ENCODE data around the gene ALK.
"Not testable (repeated sequence)": the region's sequence is repeated elsewhere in the genome, so short reads cannot be mapped to it uniquely, and the experiment has no call there.

The ALK gene

DNA sequence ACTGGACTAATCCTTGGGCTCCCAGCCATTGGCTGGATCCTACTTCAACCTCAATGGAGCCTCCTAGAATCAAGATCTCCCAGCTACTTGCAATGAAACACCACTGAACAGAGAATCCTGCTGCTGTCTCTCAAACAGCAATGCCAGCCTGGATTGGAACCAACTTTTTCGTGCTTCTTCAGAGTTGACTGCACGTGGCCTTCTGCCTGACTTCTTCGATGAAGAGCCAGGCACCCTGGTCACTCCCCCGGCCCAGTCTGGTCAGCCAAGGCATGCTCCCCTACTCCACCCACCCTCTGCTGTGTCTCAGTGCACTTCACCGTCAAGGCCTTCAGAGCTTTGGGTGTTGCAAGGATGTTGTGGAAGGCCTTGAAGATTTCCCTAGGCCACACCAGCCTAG, 657.5 kb downstream of the ALK start:
- no peak for DNase-seq (ENCODE audit: extremely low read depth in 1 of 2, low read depth in 1 of 2)

DNA sequence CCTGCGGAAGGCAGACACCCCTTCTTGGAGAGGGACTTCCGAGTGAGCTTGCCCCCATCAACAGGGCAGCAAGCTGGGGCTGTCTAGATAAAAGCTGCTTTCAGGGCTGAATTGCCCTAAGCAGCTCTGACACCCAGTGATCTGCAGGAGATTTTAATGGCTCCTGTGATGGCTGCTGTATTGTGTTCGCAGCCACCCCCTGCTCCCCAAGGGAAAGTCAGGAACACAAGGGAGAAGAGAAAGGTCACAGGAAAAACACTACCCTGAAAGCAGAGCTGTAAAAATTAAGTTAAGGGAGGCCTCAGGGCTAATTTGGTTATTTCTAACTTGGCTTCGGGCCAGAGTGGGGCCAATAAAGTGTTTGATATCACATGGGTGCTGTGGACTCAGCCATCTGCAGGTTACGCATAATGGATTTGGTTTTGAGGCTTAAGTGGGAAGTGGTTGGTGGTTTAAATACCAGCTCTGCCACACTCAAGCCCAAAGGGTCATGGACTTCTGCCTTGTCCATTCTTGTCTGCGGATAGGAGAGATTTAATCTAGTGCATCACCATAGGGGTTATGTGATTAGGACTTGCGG, 658.6 kb downstream of the ALK start:
- no peak for DNase-seq (ENCODE audit: extremely low read depth in 1 of 2, low read depth in 1 of 2)

DNA sequence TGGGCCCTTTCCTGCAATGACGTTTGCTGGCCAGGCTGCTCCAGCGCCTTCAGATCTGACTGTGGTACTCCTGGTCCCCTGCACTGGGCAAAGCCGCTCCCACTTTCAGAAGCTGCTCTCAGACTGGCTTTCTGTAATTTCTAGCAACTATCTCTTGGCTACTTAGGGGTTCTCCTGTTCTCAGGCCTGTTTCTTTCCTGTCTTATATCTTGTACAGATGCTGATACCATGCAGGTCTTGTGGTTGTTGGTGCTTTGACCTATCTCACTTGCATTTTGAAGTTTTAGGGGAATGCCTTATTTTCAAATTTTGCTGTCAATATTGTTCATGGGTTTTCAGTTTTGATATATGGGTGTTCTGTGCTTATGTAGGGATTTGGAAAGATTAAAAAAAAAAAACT, 660.4 kb downstream of the ALK start:
- no peak for DNase-seq (ENCODE audit: extremely low read depth in 1 of 2, low read depth in 1 of 2)

DNA sequence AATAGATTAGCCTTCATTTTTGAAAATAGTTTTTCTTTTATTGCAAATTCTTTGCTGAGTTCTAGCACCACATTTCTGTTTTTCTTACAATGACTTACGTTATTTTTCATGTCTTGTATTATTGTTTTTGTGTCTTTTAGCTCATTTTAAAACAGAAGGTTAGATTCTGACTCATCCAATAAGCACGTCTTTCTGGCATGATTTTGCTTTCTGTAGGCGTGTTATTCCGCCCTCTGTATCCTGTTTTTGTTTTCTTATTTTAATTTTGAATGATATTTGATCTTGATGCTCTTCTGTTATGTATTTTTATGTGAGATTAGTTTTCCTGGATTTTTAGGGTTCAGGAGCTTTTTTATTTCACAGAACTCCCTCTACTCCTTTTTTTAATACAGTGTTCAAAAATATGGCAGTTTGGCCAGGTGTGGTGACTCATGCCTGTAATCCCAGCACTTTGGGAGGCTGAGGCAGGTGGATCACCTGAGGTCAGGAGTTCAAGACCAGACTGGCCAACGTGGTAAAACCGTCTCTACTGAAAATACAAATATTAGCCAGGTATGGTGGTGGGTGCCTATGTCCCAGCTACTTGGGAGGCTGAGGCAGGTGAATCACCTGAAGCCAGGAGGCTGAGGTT, 661.1 kb downstream of the ALK start:
- no peak for DNase-seq (ENCODE audit: extremely low read depth in 1 of 2, low read depth in 1 of 2)

DNA sequence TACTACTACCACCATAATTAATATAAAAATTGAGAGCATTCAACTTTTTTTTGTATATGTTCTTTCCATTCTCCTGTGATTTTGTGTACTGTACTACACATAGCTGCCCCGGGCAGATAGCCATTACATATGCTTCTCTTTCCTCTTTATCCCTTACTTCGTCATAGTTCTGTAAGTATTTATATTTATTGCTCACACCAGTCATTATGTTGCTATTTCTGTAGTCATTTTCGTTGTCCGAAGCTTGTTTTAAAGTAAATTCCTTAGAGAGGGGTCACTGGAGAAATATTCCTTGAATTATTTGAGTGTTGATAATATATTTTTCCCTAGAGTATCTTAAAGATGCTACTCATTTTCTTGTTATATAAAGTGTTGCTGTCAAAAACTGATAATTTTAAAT, 662.2 kb downstream of the ALK start:
- no peak for DNase-seq (ENCODE audit: extremely low read depth in 1 of 2, low read depth in 1 of 2)

DNA sequence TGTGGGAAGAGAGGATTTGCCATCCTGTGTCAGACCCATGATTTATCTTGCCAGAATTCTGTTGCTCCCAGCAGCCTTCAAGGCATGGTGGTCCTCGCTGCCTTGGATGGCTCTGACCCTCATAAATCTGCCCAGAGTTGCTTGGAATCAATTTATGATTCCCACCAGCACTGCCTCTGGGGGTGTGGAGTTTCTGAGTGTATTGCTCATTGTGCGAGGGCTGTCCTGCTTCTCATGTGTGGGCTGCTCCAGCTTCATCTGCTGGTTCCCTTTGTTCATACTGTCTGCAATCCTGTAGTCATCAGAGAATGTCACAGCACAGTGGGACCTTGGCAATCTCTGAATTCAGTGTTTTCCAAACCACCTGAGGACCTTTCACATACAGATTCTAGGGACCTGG, 666.4 kb downstream of the ALK start:
- no peak for DNase-seq (ENCODE audit: extremely low read depth in 1 of 2, low read depth in 1 of 2)

DNA sequence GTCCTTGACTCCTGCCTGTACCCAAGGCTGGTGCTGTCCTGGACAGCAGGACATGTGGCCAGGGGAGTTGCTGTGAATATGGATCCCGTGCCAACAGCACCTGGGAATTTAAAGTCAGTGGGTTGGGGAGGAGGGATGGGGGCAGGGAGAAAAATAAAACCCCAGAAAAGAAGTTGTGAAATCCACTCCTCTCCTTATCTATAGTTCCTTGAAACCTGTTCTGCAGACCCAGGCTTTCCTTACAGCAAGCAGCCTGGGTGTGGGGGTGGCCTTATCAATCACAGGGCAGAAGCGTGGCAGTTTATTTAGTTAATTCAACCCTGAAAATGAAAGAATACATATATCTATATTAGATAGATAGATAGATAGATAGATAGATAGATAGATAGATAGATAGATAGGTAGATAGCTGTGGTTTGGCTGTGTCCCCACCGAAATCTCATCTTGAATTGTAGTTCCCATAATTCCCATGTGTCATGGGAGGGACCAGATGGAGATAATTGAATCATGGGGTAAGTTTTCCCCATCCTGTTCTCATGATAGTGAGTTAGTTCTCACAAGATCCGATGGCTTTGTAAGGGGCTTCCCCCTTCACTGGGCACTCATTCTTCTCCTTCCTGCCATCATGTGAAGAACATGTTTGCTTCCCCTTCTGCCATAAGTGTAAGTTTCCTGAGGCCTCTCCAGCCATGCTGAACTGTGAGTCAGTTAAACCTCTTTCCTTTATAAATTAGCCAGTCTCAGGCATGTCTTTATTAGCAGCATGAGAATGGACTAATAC, 667.7 kb downstream of the ALK start:
- DNase-seq (ENCODE audit: extremely low read depth in 1 of 2, low read depth in 1 of 2): not testable (repeated sequence)

DNA sequence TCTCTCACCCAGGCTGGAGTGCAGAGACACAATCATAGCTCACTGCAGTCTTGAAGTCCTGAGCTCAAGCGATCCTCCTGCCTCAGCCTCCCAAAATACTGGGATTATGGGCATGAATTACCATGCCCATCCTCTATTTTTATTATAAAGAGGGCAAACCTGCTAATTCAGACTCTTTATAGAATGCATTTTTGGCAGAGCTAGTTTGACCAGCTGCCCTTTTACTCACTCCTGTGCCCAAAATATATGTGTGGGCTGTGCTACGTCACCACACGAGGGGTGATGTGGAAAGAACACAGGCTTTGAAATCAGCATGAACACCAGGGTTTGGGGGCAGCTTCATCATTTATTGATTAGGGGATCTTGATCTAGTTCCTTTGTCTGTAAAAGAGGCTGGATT, 668.4 kb downstream of the ALK start:
- DNase-seq (ENCODE audit: extremely low read depth in 1 of 2, low read depth in 1 of 2): no peak

DNA sequence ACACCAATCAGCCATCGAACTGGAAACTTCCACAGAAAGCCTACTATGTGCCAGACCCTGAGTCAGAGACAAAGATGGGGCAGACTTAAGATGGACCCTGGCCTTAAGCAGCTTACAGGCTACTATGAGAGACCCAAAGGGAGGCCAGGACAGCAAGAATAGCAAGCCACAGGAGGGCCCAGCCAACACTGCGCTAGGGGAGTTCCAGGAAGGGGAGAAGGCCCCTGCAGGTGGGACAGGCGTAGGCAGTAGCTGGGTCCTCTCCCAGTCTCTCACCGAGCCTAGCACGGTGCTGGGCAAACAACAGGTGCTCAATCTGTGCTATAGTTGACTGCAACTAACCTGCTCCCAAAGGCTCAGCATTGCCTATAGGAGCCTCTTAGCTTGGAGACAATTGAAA, 670.0 kb downstream of the ALK start:
- no peak for DNase-seq (ENCODE audit: extremely low read depth in 1 of 2, low read depth in 1 of 2)

DNA sequence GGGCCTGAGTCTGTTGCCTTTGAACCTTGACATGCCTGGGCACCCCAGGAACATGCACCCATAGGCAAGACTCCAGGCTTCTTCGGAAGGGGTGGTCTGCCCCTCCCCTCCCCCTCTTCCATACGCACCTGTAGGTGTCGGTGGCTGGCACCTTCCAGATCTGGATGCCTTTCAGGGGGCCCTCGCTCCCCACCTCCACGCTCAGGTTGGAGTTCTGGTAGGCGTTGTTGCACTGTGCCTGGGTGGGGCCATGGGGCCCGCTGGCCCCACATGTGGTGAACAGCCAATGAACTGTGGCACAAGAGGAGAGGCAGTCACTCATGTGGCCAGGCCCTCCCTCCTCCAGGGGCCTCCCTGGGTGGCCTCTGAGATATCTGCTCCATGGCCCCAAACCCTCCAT, 670.4 kb downstream of the ALK start:
- no peak for DNase-seq (ENCODE audit: extremely low read depth in 1 of 2, low read depth in 1 of 2)

DNA sequence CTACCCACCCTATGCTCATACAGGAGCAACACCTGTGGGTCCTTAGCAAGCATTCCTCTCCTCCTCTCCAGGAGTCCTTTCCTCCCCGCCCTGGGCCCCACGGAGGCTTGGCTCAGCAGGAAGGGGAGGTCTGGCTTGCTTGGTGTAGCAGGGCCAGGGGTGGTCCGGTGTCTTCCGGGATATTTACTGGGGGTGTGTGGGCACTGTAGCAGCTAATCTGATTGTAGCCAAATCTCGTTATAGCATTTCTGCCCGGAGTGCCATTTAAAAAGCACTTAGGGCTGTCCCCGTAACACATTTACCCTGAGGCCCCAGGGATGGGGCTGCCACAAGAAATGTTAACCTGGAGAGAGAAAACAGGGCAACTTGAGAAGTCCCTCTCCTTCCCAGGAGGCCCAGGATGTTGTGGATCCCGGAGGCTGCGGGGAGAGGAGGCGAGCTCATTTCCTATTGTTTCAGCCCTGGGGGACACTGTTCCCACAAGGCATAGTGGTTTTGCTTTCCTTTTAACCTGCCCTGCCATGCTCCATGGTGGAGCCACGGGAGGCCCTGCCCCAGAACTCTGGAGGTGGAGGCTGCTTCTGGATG, 671.6 kb downstream of the ALK start:
- no peak for DNase-seq (ENCODE audit: extremely low read depth in 1 of 2, low read depth in 1 of 2)

DNA sequence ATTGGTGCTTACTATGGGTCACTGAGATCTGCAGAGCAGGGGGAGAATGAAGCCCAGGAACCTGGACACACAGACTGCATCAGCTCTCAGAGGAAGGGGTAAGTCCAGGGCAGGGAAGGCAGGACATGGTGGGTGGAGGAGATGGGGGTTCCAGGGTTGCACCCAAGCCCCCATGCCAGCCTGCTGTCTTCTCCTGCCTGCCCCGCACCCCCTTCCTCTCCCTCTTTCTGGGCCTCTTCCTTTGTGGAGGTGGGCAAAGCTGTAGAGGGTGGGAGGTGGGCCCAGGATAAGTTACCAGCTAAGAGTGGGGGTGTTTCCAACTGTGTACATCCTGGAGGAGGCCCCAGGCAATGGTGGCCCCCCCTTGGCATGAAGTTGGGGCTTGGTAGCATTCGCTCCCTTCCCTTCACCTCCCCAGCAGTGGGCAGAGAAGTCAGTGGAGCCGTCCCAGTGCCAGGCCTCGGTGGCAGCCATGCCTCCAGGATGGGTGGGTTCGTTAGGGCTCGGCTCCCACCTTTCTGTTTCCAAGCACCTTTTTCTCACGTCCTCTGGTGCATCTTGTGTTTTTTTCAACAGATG, 674.0 kb downstream of the ALK start:
- no peak for DNase-seq (ENCODE audit: extremely low read depth in 1 of 2, low read depth in 1 of 2)

DNA sequence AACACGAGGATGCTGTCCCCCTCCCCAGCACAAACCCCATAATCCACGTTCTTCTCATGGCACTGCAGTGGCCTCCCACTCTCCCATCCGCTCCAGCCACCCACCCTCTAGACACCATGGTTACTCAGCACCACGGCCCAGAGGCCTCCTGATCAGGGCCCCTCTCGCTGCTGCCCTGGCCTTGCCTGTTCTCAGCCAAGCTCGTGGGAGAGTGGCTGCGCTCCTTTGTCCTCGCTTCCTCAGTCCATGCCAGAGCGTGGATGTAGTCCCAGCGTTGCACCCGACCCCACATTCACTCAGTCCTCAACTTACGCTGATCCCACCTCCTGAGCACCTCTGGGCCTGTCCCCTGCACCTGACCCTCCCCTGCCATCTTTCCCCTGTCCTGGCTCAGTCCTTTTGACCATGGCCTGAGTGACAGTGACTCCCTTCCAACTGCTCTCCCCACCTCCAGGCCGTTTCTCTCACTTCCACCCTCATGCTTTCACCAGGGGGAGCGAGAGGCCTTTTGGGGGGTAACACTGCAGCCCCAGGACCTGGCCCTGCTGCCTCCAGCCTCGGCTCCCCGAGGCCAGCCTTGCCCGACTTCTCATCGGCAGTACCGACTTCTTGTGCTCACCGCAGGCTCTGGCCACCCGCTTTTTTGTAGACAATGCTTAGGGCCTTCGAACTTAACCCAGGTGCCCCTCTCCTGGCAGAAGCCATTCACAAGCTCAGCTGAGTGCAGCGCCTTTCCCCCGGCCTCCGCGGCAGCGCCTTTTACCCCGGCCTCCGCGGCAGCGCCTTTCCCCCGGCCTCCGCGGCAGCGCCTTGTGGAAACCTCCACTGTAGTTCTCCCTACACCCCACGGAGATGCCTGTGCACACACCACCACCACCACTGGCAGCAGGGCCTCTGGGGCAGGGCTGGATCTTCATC, 674.7 kb downstream of the ALK start:
- DNase-seq (ENCODE audit: extremely low read depth in 1 of 2, low read depth in 1 of 2): no peak

DNA sequence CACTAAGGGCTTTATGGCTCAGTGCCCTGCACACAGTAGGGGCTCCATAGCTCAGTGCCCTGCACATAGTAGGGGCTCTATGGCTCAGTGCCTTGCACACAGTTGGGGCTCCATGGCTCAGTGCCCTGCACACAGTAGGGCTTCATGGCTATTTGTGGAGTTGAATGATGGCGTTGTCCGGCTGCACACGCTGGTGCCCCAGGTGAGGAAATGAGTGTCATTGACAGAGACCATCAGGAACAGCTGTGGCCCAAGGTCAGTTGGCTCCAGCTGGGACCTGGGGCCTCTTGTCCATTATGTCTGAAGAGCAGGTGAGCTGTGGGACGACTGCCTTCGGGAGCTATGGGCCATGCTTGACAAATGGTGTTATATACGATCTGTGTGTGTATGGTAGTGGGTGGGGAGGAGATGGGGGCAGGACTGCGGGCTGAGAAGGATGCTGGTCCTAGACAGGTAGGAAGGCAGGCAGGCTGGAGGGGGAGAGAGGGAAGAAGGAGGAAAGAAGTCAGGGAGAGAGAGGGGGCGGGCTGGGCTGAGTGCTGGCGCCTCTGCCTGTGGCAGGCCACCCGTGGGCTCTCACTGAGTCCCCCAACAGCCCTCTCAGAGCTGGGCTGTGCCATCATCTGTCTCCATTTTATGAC, 675.5 kb downstream of the ALK start:
- DNase-seq (ENCODE audit: extremely low read depth in 1 of 2, low read depth in 1 of 2): no peak

DNA sequence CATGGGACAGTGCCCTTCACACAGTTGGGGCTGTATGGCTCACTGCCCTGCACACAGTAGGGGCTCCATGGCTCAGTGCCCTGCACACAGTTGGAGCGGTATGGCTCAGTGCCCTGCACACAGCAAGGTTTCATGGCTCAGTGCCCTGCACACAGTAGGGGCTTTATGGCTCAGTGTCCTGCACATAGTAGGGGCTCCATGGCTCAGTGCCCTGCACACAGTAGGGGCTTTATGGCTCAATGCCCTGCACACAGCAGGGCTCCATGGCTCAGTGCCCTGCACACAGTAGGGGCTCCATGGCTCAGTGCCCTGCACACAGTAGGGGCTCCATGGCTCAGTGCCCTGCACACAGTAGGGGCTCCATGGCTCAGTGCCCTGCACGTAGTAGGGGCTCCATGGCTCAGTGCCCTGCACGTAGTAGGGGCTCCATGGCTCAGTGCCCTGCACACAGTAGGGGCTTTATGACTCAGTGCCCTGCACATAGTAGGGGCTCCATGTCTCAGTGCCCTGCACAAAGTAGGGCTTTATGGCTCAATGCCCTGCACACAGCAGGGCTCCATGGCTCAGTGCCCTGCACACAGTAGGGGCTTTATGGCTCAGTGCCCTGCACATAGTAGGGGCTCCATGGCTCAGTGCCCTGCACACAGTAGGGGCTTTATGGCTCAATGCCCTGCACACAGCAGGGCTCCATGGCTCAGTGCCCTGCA, 676.2 kb downstream of the ALK start:
- not testable (repeated sequence) for DNase-seq (ENCODE audit: extremely low read depth in 1 of 2, low read depth in 1 of 2)

DNA sequence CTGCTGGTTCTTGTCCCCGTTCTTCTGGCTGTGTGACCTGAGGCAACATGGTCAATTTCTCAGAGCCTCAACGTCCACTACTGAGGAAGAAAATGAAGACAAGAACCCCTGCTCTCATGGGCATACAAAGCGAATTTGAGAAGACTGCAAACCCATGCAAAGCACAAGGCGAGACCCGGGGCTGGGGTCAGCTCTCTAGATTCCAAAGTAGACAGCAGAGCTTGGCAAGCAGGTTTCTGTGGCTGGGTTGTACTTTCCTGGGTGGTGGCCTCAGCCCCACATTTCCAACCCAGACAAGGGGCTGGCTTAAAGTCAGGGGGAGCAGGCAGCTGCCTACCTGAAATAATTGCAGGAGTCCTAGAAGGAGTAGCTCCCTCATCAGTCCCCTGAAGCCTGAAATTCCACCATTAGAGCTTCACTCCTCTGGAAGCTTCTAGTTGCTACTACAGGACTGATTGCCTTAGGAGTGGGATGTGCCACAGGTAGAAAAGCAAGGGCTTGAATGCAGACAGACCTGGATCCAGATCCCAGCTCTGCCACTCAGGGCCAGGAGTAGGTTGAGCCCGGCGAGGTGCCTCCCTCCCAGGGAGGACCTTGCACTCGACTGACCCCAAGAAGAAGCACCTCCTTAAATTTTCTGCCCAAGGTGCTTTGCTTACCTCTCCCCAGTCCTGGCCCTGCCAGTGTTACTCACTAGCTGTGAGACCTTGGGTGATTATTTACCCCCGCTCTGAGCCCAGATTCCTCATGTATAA, 678.6 kb downstream of the ALK start:
- no peak for DNase-seq (ENCODE audit: extremely low read depth in 1 of 2, low read depth in 1 of 2)

DNA sequence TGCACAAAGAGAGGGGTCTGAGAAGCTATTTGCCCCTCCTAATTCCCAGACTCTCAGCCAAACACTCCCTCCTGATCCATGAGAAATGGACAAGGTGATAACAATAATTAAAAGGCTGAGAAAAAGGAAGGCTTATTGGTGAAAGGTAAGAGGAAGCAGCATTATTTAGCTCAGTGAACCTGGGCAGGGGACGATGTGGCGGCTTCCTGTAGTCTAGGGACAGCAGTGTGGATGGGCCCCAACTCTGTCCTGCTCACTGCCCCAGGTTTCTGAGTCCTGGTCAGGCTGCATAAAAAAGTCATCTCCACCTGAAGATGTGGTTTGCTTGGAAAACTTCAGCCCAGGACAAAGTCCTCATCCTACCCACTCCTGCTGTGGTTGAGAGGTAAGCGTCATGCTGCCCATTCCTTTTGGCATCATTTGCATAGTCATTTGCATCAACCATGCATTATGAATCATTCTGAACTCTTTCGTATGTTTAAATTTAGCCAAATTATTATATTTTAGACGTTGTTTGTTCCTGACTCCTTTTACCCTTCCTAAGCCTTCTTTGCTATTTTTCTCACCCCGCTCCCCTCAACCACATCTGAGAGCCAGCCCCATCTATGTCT, 679.3 kb downstream of the ALK start:
- DNase-seq (ENCODE audit: extremely low read depth in 1 of 2, low read depth in 1 of 2): no peak

DNA sequence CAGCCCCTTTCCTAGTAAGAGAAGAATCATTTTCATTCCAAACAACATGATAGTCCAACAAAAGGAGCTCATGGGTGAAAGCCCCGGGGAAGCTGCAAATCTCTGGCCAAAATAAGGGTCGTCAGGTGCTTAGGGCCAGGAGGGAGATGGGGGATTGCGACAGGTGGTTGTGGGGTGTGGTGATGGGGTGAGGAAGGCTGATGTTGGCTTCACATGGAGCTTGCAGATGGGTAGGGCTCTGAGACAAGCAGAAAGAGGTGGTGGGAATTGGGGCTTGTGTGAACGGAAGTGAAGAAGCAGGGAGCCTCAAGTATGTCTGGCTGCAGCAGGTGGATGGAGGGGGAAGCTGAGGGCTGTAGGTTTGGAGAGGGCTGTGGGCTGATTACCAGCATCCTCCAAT, 680.0 kb downstream of the ALK start:
- no peak for DNase-seq (ENCODE audit: extremely low read depth in 1 of 2, low read depth in 1 of 2)

Data from stimulated activated CD8-positive, alpha-beta memory T cell treated with anti-CD3 and anti-CD28 coated beads, Interleukin-7, amount 100 ng/mL, for 48 hours (primary cell).